DOHH2 (cell line): ENCODE measurements around the gene SLC7A11.

Experiments
- CTCF ChIP-seq: fragments of 200-600 bp; sonication (generic); IDR thresholded peaks from one replicate; pipeline ENCODE4 v1.5.1; 2014; ENCODE audit warnings: antibody characterized with exemption, mild to moderate bottlenecking, low read depth, low read length; ENCODE audit not compliant: poor library complexity, severe bottlenecking
- EZH2phosphoT487 ChIP-seq: fragments of 200-600 bp; sonication (generic); IDR thresholded peaks from 2 replicates; pipeline ENCODE4 v1.6.1; 2017; ENCODE audit warnings: borderline replicate concordance, mild to moderate bottlenecking, antibody characterized with exemption, low read length, moderate library complexity, mixed read lengths

GRCh38 chr4:138158746-138159297 is 83.3 kb downstream of the SLC7A11 start:
- TF ChIP-seq CTCF, result no peak
- no peak for TF ChIP-seq EZH2phosphoT487
